PFSK-1 (cell line): ENCODE data around the gene GFPT2.

ENCODE experiments used
- FOXP2 ChIP-seq: optimal IDR thresholded peaks from 2 replicates; pipeline ENCODE3; 2011; ENCODE audit warnings: borderline replicate concordance, control low read depth, inconsistent platforms; ENCODE audit not compliant: insufficient read depth; ENCODE audit errors: extremely low read length, extremely low read depth
- POLR2AphosphoS5 ChIP-seq: IDR thresholded peaks from 2 replicates; pipeline ENCODE4 v1.6.1; 2012; ENCODE audit warnings: low read depth, mild to moderate bottlenecking, control low read depth, low read length, moderate library complexity
- SIN3A ChIP-seq: IDR thresholded peaks from 2 replicates; pipeline ENCODE4 v1.6.1; 2012; ENCODE audit warnings: mild to moderate bottlenecking, low read length, moderate library complexity, borderline replicate concordance; ENCODE audit not compliant: insufficient read depth
- TAF1 ChIP-seq: IDR thresholded peaks from 2 replicates; pipeline ENCODE4 v1.6.1; 2012; ENCODE audit warnings: low read length, control low read depth, borderline replicate concordance; ENCODE audit not compliant: insufficient read depth
- TF ChIP-seq, protein P1 (sequence below), 2 experiments: IDR thresholded peaks; 2 replicates each; pipeline versions ENCODE4 v1.6.1 to v1.8.0; 2011 to 2012; ENCODE audit warnings: low read depth in 2 of 2, low read length in 2 of 2, control low read depth in 1 of 2, inconsistent platforms in 1 of 2, mild to moderate bottlenecking in 1 of 2, moderate library complexity in 1 of 2; ENCODE audit not compliant: insufficient read depth in 1 of 2

DNA sequence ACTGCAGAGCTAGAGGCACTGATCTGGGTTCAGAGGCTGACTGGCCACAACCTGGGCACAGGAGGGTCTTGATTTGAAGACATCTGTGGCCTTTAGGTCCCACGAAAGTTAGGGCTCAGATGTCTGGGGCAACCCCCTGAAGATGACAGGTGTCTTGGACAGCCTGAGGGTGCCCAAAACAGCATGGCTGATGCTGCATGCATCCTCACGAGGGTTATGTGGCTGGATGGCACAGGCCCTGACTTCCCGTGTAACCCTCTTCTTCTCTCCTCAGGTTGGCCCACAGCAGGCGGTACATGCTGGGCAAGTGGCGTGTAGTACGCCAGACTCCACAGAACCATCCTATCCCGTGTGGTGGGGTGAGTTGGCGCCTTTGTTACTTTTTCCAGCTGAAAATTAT lies 29.8 kb upstream of the GFPT2 start:
- TF ChIP-seq POLR2AphosphoS5 (no peak), TAF1 (no peak), SIN3A (no peak), FOXP2 (no peak)
- TF ChIP-seq, protein P1, sequence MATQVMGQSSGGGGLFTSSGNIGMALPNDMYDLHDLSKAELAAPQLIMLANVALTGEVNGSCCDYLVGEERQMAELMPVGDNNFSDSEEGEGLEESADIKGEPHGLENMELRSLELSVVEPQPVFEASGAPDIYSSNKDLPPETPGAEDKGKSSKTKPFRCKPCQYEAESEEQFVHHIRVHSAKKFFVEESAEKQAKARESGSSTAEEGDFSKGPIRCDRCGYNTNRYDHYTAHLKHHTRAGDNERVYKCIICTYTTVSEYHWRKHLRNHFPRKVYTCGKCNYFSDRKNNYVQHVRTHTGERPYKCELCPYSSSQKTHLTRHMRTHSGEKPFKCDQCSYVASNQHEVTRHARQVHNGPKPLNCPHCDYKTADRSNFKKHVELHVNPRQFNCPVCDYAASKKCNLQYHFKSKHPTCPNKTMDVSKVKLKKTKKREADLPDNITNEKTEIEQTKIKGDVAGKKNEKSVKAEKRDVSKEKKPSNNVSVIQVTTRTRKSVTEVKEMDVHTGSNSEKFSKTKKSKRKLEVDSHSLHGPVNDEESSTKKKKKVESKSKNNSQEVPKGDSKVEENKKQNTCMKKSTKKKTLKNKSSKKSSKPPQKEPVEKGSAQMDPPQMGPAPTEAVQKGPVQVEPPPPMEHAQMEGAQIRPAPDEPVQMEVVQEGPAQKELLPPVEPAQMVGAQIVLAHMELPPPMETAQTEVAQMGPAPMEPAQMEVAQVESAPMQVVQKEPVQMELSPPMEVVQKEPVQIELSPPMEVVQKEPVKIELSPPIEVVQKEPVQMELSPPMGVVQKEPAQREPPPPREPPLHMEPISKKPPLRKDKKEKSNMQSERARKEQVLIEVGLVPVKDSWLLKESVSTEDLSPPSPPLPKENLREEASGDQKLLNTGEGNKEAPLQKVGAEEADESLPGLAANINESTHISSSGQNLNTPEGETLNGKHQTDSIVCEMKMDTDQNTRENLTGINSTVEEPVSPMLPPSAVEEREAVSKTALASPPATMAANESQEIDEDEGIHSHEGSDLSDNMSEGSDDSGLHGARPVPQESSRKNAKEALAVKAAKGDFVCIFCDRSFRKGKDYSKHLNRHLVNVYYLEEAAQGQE (IDR thresholded peaks at IDR 0.05; ENCODE audit: insufficient read depth in 1 of 2, low read depth in 2 of 2, low read length in 2 of 2): no peak
